Upper lobe of left lung (tissue), 6 donors: ENCODE results near the gene PCSK6. TPM values are rescaled to one million over a fixed set of nuclear protein-coding genes. Genes with fewer than 3 reads are reported as not detected.

Experiments
- ATAC-seq, 2 donors: fragments of 200-7000 bp; cut with Tn5 transposase; one replicate each; pipeline ENCODE4 v1.9.1; 2022; ENCODE audit warnings: mild to moderate bottlenecking in 2 of 2, moderate library complexity in 2 of 2; ENCODE audit not compliant: low FRiP score in 2 of 2
- DNase-seq, 2 donors: peaks; one replicate each; pipeline ENCODE4 v3.0.0-alpha.2; 2019 to 2020
- H3K27ac ChIP-seq, 4 donors: fragments of 200-600 bp; sonication (generic); one replicate each; pipeline ENCODE4 v1.5.1; 2016 to 2019
- H3K27me3 ChIP-seq, 4 donors: fragments of 200-600 bp; sonication (generic); one replicate each; pipeline ENCODE4 v1.5.1; 2017 to 2019
- H3K36me3 ChIP-seq, 4 donors: fragments of 200-600 bp; sonication (generic); one replicate each; pipeline ENCODE4 v1.5.1; 2016 to 2019
- H3K4me1 ChIP-seq, 4 donors: fragments of 200-600 bp; sonication (generic); one replicate each; pipeline ENCODE4 v1.5.1; 2018 to 2019
- H3K4me3 ChIP-seq, 4 donors: fragments of 200-600 bp; sonication (generic); one replicate each; pipeline ENCODE4 v1.5.1; 2017 to 2019; ENCODE audit warnings: mild to moderate bottlenecking in 2 of 4, moderate library complexity in 1 of 4
- H3K9me3 ChIP-seq, 4 donors: fragments of 200-600 bp; sonication (generic); one replicate each; pipeline ENCODE4 v1.5.1; 2018 to 2019
- CTCF ChIP-seq, 6 experiments: fragments of 450-650 bp in 4 of 6; fragments of 200-600 bp in 2 of 6; sonication (generic) in 2 of 6; IDR thresholded peaks; one replicate each; pipeline ENCODE4 v1.5.1; 2016 to 2019; ENCODE audit warnings: antibody characterized with exemption in 6 of 6
- EP300 ChIP-seq, 4 donors: sonication (generic); formaldehyde crosslinking; IDR thresholded peaks; one replicate each; pipeline ENCODE4 v1.5.1; 2017; ENCODE audit warnings: antibody characterized with exemption in 4 of 4, control low read depth in 2 of 4
- POLR2A ChIP-seq, 4 donors: fragments of 450-650 bp; IDR thresholded peaks; one replicate each; pipeline ENCODE4 v1.5.1; 2016 to 2017; ENCODE audit warnings: antibody characterized with exemption in 4 of 4, mild to moderate bottlenecking in 2 of 4
- POLR2AphosphoS5 ChIP-seq, 2 donors: sonication (generic); formaldehyde crosslinking; IDR thresholded peaks; one replicate each; pipeline ENCODE4 v1.5.1; 2017; ENCODE audit warnings: antibody characterized with exemption in 2 of 2
- WGBS, 2 donors: methylation state at CpG; one replicate each; pipeline ENCODE4 v1.1.5; 2017 to 2018; 5-methylcytosine and 5-hydroxymethylcytosine counted together
- total RNA-seq, 6 donors: library from RNA; depleted of rRNA in 4 of 6; stranded (reverse); fragments of >200 nt in 4 of 6; gene quantifications; one replicate each; pipeline versions ENCODE4 v1.1.0 to v1.2.1, GENCODE V29; 2016 to 2021
- donor health status: DM: no; HTN: no; CAD: no; lungs with moderate emphysema.
- donor health status: DM: no; HTN: yes; CAD: no; lungs with severe emphysema.

The PCSK6 gene
- 10 to 100 TPM in 1 of 6 donors, 1 to 10 TPM in 5; 3.1 to 24.4 (median 5.5) TPM for total RNA-seq

- ATAC-seq (peak in 1 of 2 donors; percentile 68), DNase-seq (peak in 1 of 2 donors; percentile 89)
- Histone ChIP-seq H3K27ac (peak within 1 kb of the TSS in 1 of 4 donors; percentile 19), H3K27me3 (peaks cover 0 to 12% (median 3%) of the 10 kb centered on the region in 4 donors), H3K4me3 (peak within 1 kb of the TSS in 3 of 4 donors; percentile 42 to 49 (median 43)), H3K36me3 (no peaks in the 10 kb centered on the region), H3K4me1 (peaks cover 0 to 21% (median 5%) of the 10 kb centered on the region in 4 donors), H3K9me3 (no peaks in the 10 kb centered on the region)
- TF ChIP-seq POLR2A (IDR thresholded peaks at IDR 0.05) (no peak), EP300 (IDR thresholded peaks at IDR 0.05) (no peak), CTCF (IDR thresholded peaks at IDR 0.05) (no peak), POLR2AphosphoS5 (IDR thresholded peaks at IDR 0.05) (no peak)
- WGBS, 2 donors: 40 to 73% methylated on average over 3 to 50 of the region's 111 CpGs
Observed at GRCh38 chr15:101489599-101490407, at the start of gene PCSK6. Gene PCSK6, minus strand, starts transcription at chr15:101489707. Its CDS starts 37 bp downstream, at chr15:101489670.

GRCh38 chr15:101538996-101539395 is 49.5 kb upstream of the PCSK6 start:
- WGBS, 2 donors: 82 to 97% methylated on average over 1 to 5 of the region's 5 CpGs
- TF ChIP-seq POLR2AphosphoS5 (IDR thresholded peaks at IDR 0.05): no peak
- TF ChIP-seq EP300 (IDR thresholded peaks at IDR 0.05): no peak
- no peak for TF ChIP-seq POLR2A (IDR thresholded peaks at IDR 0.05)
- TF ChIP-seq CTCF (IDR thresholded peaks at IDR 0.05): no peak
- H3K36me3 ChIP-seq: no peaks in the 10 kb centered on the region
- ATAC-seq (no peak), DNase-seq (no peak)
- H3K4me3 ChIP-seq: no peak overlapping the region
- no peaks in the 10 kb centered on the region for H3K27me3 ChIP-seq
- H3K27ac ChIP-seq: no peak overlapping the region
- peaks cover 0 to 4% (median 0%) of the 10 kb centered on the region in 4 donors for H3K4me1 ChIP-seq
- no peaks in the 10 kb centered on the region for H3K9me3 ChIP-seq

GRCh38 chr15:101538177-101538576 is 48.7 kb upstream of the PCSK6 start:
- TF ChIP-seq EP300 (IDR thresholded peaks at IDR 0.05): no peak
- no peak for TF ChIP-seq CTCF (IDR thresholded peaks at IDR 0.05)
- TF ChIP-seq POLR2A (IDR thresholded peaks at IDR 0.05): no peak
- no peak for TF ChIP-seq POLR2AphosphoS5 (IDR thresholded peaks at IDR 0.05)
- ATAC-seq: no peak
- Histone ChIP-seq H3K9me3 (no peaks in the 10 kb centered on the region), H3K4me3 (no peak overlapping the region), H3K4me1 (peaks cover 0 to 4% (median 0%) of the 10 kb centered on the region in 4 donors), H3K27ac (no peak overlapping the region), H3K36me3 (no peaks in the 10 kb centered on the region), H3K27me3 (no peaks in the 10 kb centered on the region)
- WGBS, 2 donors: 87 to 90% methylated on average over 3 of the region's 3 CpGs
- no peak for DNase-seq

GRCh38 chr15:101537483-101538080 is 48.1 kb upstream of the PCSK6 start:
- no peak for DNase-seq

More at GRCh38 chr15:101537483-101538080, 48.1 kb upstream of the PCSK6 start:
- H3K4me1 ChIP-seq: peaks cover 0 to 4% (median 0%) of the 10 kb centered on the region in 4 donors
- H3K27ac ChIP-seq: no peak overlapping the region
- H3K27me3 ChIP-seq: no peaks in the 10 kb centered on the region
- 8 to 18% methylated on average over 2 of the region's 2 CpGs for WGBS, 2 donors
- no peak overlapping the region for H3K4me3 ChIP-seq
- no peak for TF ChIP-seq CTCF (IDR thresholded peaks at IDR 0.05)
- TF ChIP-seq EP300 (IDR thresholded peaks at IDR 0.05): no peak
- TF ChIP-seq POLR2A (IDR thresholded peaks at IDR 0.05): no peak
- no peaks in the 10 kb centered on the region for H3K36me3 ChIP-seq
- no peaks in the 10 kb centered on the region for H3K9me3 ChIP-seq
- no peak for ATAC-seq
